ENCODE measurements around the gene PMP22.
"Not testable (repeated sequence)": the region's sequence is repeated elsewhere in the genome, so short reads cannot be mapped to it uniquely, and the experiment has no call there.

PMP22 gene

DNA sequence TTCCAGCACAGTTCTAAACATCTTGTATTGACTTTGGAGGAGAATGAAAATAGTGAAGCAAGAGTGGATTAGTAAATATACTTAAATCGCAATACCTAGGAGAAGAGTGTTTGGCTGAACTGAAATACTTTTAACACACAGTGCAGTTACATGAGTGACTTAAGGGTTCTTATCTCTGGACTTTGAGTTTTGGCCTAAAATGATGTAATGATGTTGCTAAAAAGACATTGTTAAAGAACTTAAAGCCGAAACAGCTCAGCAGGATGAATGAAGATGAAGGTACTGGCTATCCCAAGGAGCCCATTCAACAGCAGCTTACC is 28.1 kb downstream of the PMP22 start:
- H3K27ac ChIP-seq, result peak overlapping the region in 10 of 11 experiments; percentile 21 to 76 (median 70); a peak in 17 of 22 replicates
- H3K4me1 ChIP-seq, result peaks cover 26 to 91% (median 57%) of the 10 kb centered on the region in 10 experiments
- H3K4me2 ChIP-seq, result peak overlapping the region; percentile 62 to 90 (median 76)
- no peak for TF ChIP-seq Cebpa-rat (IDR thresholded peaks at IDR 0.05)
- peak overlapping the region in 3 of 10 experiments; percentile 5 to 22 (median 16); a peak in 2 of 20 replicates for H3K4me3 ChIP-seq
- H3K27me3 ChIP-seq, result no peaks in the 10 kb centered on the region
- H3K36me3 ChIP-seq, result peaks cover 0 to 17% (median 0%) of the 10 kb centered on the region in 11 experiments; a peak in 2 of 22 replicates
- H4K20me1 ChIP-seq, result no peaks in the 10 kb centered on the region
- H3K9me3 ChIP-seq (replicated peaks in 1 of 11), result peaks cover 0 to 10% (median 2%) of the 10 kb centered on the region in 11 experiments; a peak in 5 of 22 replicates
- H3K9ac ChIP-seq, result peak overlapping the region in 8 of 11 experiments; percentile 23 to 55 (median 50); a peak in 9 of 22 replicates

DNA sequence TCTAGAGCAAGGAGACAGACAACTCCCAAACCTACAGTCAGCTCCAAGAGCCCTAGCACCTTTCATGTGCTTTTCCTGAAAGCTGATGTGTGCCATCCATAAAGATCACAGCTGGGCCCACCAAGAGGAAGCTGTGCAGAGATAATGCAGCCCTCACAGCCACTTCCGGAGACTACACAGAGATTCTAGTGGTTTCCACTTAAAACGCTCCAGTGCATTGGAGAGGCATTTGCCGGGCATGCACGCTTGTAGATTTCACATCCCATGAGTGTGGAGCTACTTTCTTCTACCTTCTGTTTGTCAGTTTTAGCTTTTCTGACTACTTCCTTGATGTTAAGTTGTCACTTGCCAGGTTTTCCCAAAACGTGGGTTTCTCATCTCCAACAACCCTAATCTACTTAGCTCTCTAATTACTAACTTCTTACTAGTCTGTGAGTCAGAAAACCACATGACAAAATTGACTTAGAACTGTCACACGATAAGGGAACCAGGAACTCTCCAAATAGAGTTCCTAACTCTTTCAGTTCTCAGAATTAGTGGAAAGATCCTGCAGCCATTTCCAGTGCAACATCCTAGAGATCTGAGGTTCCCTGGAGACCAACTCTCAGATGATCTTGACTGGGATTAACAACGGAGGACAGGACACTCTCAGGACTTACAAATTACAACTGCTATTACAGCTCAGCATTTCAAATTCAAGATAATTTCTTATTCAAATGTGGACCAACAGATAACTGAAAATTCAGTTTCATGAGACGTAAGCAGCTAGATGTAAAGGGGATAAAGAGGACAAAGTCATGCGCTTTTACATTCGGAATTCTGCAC is 28.6 kb downstream of the PMP22 start:
- H3K9ac ChIP-seq, result peak overlapping the region in 10 of 11 experiments; percentile 2 to 55 (median 44); a peak in 13 of 22 replicates
- H3K36me3 ChIP-seq, result peaks cover 0 to 23% (median 0%) of the 10 kb centered on the region in 11 experiments; a peak in 4 of 22 replicates

DNA sequence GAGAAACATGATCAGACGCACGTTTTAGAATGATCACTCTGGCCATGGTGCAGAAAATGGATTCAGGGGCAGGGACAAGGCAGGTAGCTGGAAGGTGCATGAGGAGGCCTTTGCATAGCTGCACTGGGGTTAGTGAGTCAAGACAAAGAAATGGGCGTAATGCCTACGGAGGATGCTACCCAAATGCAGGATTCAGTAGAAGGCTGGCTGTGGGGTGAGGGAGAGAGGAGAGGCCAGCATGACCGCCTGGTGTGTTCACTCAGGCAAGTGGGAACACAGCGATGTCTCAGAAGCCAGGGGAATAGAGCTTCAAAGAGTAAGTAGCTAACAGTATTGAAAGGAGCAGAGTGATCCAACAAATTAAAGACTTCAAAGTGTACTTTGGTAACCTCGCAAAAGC is 31.2 kb downstream of the PMP22 start:
- Histone ChIP-seq H4K20me1 (no peaks in the 10 kb centered on the region; a peak in 1 of 22 replicates), H3K27ac (no peak overlapping the region), H3K4me1 (peaks cover 26 to 66% (median 55%) of the 10 kb centered on the region in 10 experiments), H3K36me3 (peaks cover 0 to 45% (median 0%) of the 10 kb centered on the region in 11 experiments; a peak in 4 of 22 replicates), H3K27me3 (no peaks in the 10 kb centered on the region), H3K4me2 (peak overlapping the region in 5 of 11 experiments; percentile 76 to 90 (median 85); a peak in 11 of 22 replicates), H3K9me3 (replicated peaks in 1 of 11) (peaks cover 0 to 4% (median 0%) of the 10 kb centered on the region in 11 experiments; a peak in 1 of 22 replicates), H3K4me3 (no peak overlapping the region), H3K9ac (no peak overlapping the region)
- TF ChIP-seq Cebpa-rat (IDR thresholded peaks at IDR 0.05), result no peak

More for the DNA sequence above, 28.6 kb downstream of the PMP22 start:
- peaks cover 26 to 91% (median 57%) of the 10 kb centered on the region in 10 experiments for H3K4me1 ChIP-seq
- H3K27ac ChIP-seq, result peak overlapping the region; percentile 13 to 76 (median 70); a peak in 19 of 22 replicates
- no peak for TF ChIP-seq Cebpa-rat (IDR thresholded peaks at IDR 0.05)
- H4K20me1 ChIP-seq, result no peaks in the 10 kb centered on the region; a peak in 1 of 22 replicates
- no peaks in the 10 kb centered on the region for H3K27me3 ChIP-seq
- H3K9me3 ChIP-seq (replicated peaks in 1 of 11), result peaks cover 0 to 10% (median 0%) of the 10 kb centered on the region in 11 experiments; a peak in 1 of 22 replicates
- H3K4me2 ChIP-seq, result peak overlapping the region; percentile 62 to 90 (median 76)
- peak overlapping the region in 5 of 10 experiments; percentile 5 to 22 (median 16); a peak in 5 of 20 replicates for H3K4me3 ChIP-seq

DNA sequence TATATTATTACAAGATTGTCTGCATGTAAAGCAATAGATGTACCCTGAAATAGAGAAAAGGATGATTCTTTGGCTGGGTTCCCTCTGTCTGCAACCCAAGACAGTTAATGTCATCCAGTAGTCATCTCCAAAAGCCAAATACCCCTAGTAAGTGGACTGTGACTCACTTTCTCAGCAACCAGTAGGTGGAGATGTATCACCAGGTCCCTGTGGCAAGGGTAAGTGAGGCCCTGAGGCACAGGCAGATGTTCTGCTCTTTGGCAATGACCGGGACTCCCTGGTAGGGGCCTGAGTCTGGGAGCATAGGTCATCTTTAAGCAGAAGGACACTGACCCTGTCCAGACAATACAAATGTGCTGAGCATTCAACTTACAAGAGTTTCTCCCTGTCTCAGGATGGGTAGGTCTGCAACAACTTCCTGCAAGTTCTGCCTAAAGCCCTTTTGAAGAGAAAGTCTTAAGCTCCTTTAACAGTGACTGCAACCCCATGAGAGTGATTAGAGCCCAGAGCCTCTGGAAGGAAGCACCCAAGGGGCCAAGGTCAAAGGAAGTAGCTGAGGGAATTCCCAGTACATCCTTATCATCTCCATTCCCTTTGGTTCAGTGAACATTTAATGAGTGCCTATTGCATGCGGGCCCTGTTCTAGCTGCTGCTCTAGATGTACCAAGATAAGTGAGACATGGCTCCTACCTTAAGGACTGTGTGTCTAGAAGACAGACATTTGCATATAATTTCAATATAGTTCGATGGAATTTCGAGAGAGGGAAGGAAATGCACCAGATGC is 31.9 kb downstream of the PMP22 start:
- H3K9me3 ChIP-seq (replicated peaks in 1 of 11), result no peaks in the 10 kb centered on the region
- H3K4me2 ChIP-seq, result peak overlapping the region in 5 of 11 experiments; percentile 34 to 90 (median 79); a peak in 9 of 22 replicates
- H3K9ac ChIP-seq, result no peak overlapping the region
- peaks cover 26 to 58% (median 48%) of the 10 kb centered on the region in 10 experiments for H3K4me1 ChIP-seq
- no peak overlapping the region for H3K27ac ChIP-seq
- no peak overlapping the region for H3K4me3 ChIP-seq
- peaks cover 0 to 42% (median 0%) of the 10 kb centered on the region in 11 experiments; a peak in 4 of 22 replicates for H3K36me3 ChIP-seq
- H4K20me1 ChIP-seq, result no peaks in the 10 kb centered on the region; a peak in 1 of 22 replicates
- no peaks in the 10 kb centered on the region for H3K27me3 ChIP-seq
- no peak for TF ChIP-seq Cebpa-rat (IDR thresholded peaks at IDR 0.05)

DNA sequence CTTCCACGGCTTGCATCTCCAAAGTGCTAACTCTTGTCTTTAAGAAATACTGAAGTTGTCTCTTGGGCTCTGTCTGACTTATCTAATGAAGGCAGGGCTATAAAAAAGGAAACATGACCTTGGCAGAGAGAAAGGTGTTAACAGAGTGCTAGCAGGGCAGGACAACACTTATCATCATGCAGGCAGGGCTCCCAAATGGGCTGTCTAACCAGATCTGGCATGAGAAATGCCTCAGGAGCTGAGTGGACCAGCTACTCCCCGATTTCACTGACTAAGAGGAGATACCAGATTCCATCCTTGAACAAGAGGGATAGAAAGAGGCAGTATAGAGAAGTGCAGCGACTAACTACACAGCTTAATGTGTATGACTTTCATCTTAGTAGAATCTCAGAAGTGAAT is 32.6 kb downstream of the PMP22 start:
- Histone ChIP-seq H3K4me2 (peak overlapping the region in 2 of 11 experiments; percentile 28 to 88; a peak in 3 of 22 replicates), H3K27ac (no peak overlapping the region), H4K20me1 (no peaks in the 10 kb centered on the region; a peak in 1 of 22 replicates), H3K9ac (no peak overlapping the region), H3K27me3 (no peaks in the 10 kb centered on the region), H3K36me3 (peaks cover 0 to 42% (median 0%) of the 10 kb centered on the region in 11 experiments; a peak in 4 of 22 replicates), H3K4me3 (no peak overlapping the region), H3K4me1 (peaks cover 25 to 51% (median 41%) of the 10 kb centered on the region in 10 experiments), H3K9me3 (replicated peaks in 1 of 11) (no peaks in the 10 kb centered on the region)
- TF ChIP-seq Cebpa-rat (IDR thresholded peaks at IDR 0.05), result no peak

DNA sequence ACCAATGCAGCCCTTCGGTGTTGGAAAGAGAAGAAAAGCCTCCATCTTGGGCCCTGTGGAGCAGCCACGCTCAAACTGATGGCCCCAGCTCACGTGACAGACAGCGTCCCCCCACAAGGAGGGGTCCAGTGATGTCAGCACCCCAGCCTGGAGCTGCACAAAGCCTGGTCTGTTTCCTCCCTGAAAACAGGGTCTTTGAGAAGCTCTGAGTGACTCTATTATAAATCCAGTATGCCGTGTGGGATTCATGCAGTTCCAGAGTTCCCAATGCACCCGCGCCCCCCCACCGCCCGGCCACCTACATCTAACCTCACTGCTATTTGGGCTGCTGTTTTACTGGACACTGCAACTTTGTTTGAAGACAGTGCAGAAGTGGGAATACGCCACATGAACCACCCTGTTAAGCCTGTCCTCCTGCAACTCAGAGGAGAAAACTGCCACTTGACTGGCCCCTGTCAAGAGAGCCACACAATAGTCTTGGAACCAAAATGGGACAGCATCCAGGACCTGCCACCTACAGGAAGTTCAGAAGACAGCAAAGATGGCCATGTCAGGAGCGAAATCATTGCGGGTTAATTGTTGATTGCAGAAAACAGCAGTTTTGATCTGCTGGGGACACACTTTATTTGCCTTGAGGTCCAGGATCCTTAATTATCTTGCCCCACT is 33.1 kb downstream of the PMP22 start:
- peaks cover 0 to 41% (median 0%) of the 10 kb centered on the region in 11 experiments; a peak in 4 of 22 replicates for H3K36me3 ChIP-seq
- H4K20me1 ChIP-seq, result no peaks in the 10 kb centered on the region; a peak in 1 of 22 replicates
- H3K4me1 ChIP-seq, result peaks cover 19 to 46% (median 35%) of the 10 kb centered on the region in 10 experiments
- no peak for TF ChIP-seq Cebpa-rat (IDR thresholded peaks at IDR 0.05)
- no peaks in the 10 kb centered on the region for H3K9me3 ChIP-seq (replicated peaks in 1 of 11)
- H3K27me3 ChIP-seq, result no peaks in the 10 kb centered on the region
- H3K4me3 ChIP-seq, result no peak overlapping the region
- H3K27ac ChIP-seq, result no peak overlapping the region
- no peak overlapping the region for H3K9ac ChIP-seq
- H3K4me2 ChIP-seq, result no peak overlapping the region

DNA sequence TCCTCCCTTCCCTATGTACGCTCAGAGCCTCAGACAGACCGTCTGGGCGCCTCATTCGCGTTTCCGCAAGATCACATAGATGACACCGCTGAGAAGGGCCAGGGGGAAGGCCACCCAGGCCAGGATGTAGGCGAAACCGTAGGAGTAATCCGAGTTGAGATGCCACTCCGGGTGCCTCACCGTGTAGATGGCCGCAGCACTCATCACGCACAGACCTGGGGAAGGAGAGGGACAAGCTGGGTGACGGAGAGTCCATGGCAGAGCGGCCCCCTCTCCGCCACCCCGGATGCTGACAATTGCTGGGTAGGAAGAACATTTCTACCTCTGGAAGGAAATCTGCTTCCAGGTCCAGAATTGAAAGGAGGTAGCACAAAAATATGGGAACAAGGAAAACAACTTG is 34.3 kb downstream of the PMP22 start:
- Histone ChIP-seq H3K9ac (no peak overlapping the region), H3K4me2 (no peak overlapping the region), H3K27me3 (no peaks in the 10 kb centered on the region), H3K9me3 (replicated peaks in 1 of 11) (no peaks in the 10 kb centered on the region), H4K20me1 (no peaks in the 10 kb centered on the region; a peak in 1 of 22 replicates), H3K4me3 (no peak overlapping the region), H3K36me3 (peaks cover 0 to 41% (median 0%) of the 10 kb centered on the region in 11 experiments; a peak in 4 of 22 replicates), H3K4me1 (peaks cover 8 to 35% (median 24%) of the 10 kb centered on the region in 10 experiments), H3K27ac (no peak overlapping the region)
- no peak for TF ChIP-seq Cebpa-rat (IDR thresholded peaks at IDR 0.05)

DNA sequence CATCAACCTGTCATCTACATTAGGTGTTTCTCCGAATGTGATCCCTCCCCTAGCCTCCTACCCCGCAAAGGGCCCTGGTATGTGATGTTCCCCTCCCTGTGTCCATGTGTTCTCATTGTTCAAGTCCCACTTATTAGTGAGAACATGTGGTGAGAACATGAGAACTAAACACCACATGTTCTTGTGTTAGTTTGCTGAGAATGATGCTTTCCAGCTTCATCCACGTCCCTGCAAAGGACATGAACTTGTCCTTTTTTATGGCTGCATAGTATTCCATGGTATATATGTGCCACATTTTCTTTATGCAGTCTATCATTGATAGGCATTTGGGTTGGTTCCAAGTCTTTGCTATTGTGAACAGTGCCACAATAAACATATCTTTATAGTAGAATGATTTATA is 43.3 kb downstream of the PMP22 start:
- not testable (repeated sequence) for H3K4me3 ChIP-seq; H3K9ac ChIP-seq; H3K27me3 ChIP-seq; H3K9me3 ChIP-seq (replicated peaks in 1 of 11); H3K4me2 ChIP-seq; H3K27ac ChIP-seq; H3K36me3 ChIP-seq; H3K4me1 ChIP-seq; H4K20me1 ChIP-seq

All from BLaER1 treated with 17β-estradiol and CSF1 and Interleukin-3, amounts not matched to agents 10 nM and 100 nM (cell line).